ENCODE results near the gene SLC4A9.

SLC4A9 gene

GRCh38 chr5:140371356-140372151 is 11.6 kb downstream of the SLC4A9 start:
- no peak for DNase-seq (ENCODE audit: low read depth in 1 of 2, low spot score in 1 of 2)
- in situ Hi-C loops (cut with HindIII; ENCODE audit: low pct_unique_long_range_greater_than_20kb, low sequenced_read_pairs), result no loop called here
- TF ChIP-seq JUND (IDR thresholded peaks at IDR 0.05; ENCODE audit: low read depth), result no peak

- TF ChIP-seq JUND (IDR thresholded peaks at IDR 0.05; ENCODE audit: low read depth), result no peak
- in situ Hi-C loops (cut with HindIII; ENCODE audit: low pct_unique_long_range_greater_than_20kb, low sequenced_read_pairs), result no loop called here
- DNase-seq (ENCODE audit: low read depth in 1 of 2, low spot score in 1 of 2), result peak; percentile 53 to 88
These were observed 13.0 kb downstream of the SLC4A9 start for GRCh38 chr5:140372971-140373487.

DNA sequence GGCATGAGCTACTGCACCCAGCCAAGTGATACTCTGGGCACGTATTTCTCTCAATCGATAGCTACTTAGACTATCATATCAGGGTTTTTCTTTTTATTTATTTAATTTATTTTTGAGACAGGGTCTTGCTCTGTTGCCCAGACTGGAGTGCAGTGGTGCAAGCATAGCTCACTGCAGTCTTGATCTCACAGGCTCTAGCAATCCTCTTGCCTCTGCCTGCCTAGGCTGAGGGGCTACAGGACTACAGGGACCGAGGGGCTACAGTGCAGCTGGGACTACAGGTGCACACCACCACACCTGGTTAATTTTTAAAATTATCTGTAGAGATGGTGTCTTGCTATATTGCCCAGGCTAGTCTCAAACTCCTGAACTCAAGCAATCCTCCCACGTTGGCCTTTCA is 21.4 kb downstream of the SLC4A9 start:
- TF ChIP-seq JUND (IDR thresholded peaks at IDR 0.05; ENCODE audit: low read depth), result no peak
- in situ Hi-C loops (cut with HindIII; ENCODE audit: low pct_unique_long_range_greater_than_20kb, low sequenced_read_pairs), result no loop called here
- no peak for DNase-seq (ENCODE audit: low read depth in 1 of 2, low spot score in 1 of 2)

DNA sequence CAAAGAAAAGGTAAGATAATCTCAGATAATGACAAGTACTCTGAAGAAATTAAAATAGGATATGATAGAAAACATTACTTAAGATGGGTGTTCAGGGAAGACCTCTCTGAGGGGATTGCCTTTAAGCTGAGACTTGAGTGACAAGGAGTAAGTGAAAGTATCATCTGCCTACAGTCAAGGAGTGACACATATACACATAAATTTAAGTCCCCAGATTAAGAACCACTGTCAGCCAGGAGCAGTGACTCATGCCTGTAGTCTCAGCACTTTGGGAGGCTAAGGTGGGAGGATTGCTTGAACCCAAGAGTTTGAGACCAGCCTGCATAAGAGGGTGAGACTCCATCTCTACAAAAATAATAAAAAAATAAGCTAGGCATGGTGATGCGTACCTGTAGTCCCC is 22.0 kb downstream of the SLC4A9 start:
- no peak for DNase-seq (ENCODE audit: low read depth in 1 of 2, low spot score in 1 of 2)
- TF ChIP-seq JUND (IDR thresholded peaks at IDR 0.05; ENCODE audit: low read depth), result no peak
- in situ Hi-C loops (cut with HindIII; ENCODE audit: low pct_unique_long_range_greater_than_20kb, low sequenced_read_pairs), result no loop called here

GRCh38 chr5:140382866-140383265 is 22.9 kb downstream of the SLC4A9 start:
- in situ Hi-C loops (cut with HindIII; ENCODE audit: low pct_unique_long_range_greater_than_20kb, low sequenced_read_pairs), result no loop called here
- DNase-seq (ENCODE audit: low read depth in 1 of 2, low spot score in 1 of 2), result no peak
- no peak for TF ChIP-seq JUND (IDR thresholded peaks at IDR 0.05; ENCODE audit: low read depth)

- in situ Hi-C loops (cut with HindIII; ENCODE audit: low pct_unique_long_range_greater_than_20kb, low sequenced_read_pairs), result no loop called here
- DNase-seq (ENCODE audit: low read depth in 1 of 2, low spot score in 1 of 2), result no peak
- no peak for TF ChIP-seq JUND (IDR thresholded peaks at IDR 0.05; ENCODE audit: low read depth)
These were observed 23.3 kb downstream of the SLC4A9 start for GRCh38 chr5:140383300-140383699.

DNA sequence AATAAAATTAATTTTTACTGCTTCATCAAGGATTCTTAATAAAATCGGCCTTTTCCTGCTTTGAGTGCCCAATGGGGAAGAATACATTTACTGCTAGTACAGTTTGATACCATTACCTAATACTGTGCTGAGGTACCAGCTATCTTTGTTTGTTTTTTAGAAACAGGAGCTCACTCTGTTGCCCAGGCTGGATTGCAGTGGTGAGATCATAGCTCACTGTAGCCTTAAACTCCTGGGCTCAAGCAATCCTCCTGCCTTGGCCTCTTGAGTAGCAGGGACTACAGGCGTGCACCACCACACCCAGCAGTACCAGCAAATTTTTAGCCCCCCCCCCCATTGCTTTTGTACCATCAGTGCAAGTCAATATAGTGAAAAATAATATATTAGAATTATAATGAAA is 28.1 kb downstream of the SLC4A9 start:
- TF ChIP-seq JUND (IDR thresholded peaks at IDR 0.05; ENCODE audit: low read depth), result no peak
- no peak for DNase-seq (ENCODE audit: low read depth in 1 of 2, low spot score in 1 of 2)
- in situ Hi-C loops (cut with HindIII; ENCODE audit: low pct_unique_long_range_greater_than_20kb, low sequenced_read_pairs), result no loop called here

DNA sequence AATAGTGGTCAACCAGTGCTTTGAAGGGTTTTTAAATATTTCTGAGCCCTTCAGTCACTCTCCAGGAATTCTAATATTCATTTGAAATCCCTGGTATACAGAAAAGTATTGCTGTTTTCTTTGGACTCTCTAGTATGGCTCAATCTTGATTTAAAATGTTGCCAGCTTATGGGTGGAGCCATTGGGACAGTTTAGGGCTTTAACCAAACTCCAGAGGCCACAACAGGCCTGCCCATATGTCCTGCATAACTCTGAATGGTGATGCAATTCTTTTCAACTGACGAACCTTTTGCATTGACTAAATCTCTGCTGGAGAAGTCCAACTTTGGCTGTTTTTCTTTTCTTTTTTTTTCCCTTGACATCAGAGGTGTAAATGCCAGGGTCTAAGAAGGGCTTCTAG is 31.3 kb downstream of the SLC4A9 start:
- in situ Hi-C loops (cut with HindIII; ENCODE audit: low pct_unique_long_range_greater_than_20kb, low sequenced_read_pairs), result no loop called here
- no peak for TF ChIP-seq JUND (IDR thresholded peaks at IDR 0.05; ENCODE audit: low read depth)
- peak in 1 of 2 experiments; percentile 52 for DNase-seq (ENCODE audit: low read depth in 1 of 2, low spot score in 1 of 2)

DNA sequence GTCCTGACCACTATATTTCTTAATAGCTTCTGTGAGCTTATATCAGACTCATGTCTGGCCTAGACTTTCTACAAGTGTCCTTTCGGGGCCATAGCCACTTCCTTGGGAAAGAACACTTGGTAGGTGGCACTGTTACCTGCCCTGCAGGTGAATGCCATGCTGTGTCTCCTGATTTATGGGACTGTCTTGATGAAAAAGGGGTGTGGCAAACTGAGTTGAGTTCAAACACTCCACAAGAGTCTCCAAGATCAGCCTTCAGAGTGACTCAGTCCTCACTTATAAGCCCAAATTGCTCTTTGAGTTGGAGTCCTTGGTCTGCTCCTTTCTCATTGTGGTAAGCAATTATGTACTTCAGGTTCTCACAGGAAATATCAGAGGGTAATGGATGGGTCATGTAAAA is 31.7 kb downstream of the SLC4A9 start:
- in situ Hi-C loops (cut with HindIII; ENCODE audit: low pct_unique_long_range_greater_than_20kb, low sequenced_read_pairs), result no loop called here
- DNase-seq (ENCODE audit: low read depth in 1 of 2, low spot score in 1 of 2), result peak in 1 of 2 experiments; percentile 70
- no peak for TF ChIP-seq JUND (IDR thresholded peaks at IDR 0.05; ENCODE audit: low read depth)

- DNase-seq (ENCODE audit: low read depth in 1 of 2, low spot score in 1 of 2), result no peak
- TF ChIP-seq JUND (IDR thresholded peaks at IDR 0.05; ENCODE audit: low read depth), result no peak
- in situ Hi-C loops (cut with HindIII; ENCODE audit: low pct_unique_long_range_greater_than_20kb, low sequenced_read_pairs), result no loop called here
These were observed 33.7 kb downstream of the SLC4A9 start for GRCh38 chr5:140393738-140394137.

DNA sequence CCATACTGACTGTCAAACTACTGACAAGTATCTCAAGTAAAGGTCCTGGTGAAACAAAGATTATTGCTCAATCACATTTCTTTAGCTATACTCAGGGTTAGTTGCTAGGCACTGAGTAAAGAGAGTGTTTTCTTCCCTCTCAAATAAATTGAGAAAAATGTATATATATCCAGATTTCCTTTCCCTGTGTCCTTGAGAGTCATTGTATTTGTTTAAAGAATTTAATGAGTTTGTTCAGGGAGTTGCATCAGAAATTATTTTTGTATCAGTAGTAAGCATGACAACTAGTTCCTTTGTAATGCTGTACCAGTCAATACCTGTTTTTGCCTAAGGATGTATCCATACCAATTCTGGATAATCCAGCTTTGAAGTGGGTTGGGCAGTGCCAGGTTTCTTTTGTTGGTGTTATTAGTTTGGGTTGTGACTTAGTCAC is 38.4 kb downstream of the SLC4A9 start:
- in situ Hi-C loops (cut with HindIII; ENCODE audit: low pct_unique_long_range_greater_than_20kb, low sequenced_read_pairs), result no loop called here
- DNase-seq (ENCODE audit: low read depth in 1 of 2, low spot score in 1 of 2), result peak; percentile 10 to 65

DNA sequence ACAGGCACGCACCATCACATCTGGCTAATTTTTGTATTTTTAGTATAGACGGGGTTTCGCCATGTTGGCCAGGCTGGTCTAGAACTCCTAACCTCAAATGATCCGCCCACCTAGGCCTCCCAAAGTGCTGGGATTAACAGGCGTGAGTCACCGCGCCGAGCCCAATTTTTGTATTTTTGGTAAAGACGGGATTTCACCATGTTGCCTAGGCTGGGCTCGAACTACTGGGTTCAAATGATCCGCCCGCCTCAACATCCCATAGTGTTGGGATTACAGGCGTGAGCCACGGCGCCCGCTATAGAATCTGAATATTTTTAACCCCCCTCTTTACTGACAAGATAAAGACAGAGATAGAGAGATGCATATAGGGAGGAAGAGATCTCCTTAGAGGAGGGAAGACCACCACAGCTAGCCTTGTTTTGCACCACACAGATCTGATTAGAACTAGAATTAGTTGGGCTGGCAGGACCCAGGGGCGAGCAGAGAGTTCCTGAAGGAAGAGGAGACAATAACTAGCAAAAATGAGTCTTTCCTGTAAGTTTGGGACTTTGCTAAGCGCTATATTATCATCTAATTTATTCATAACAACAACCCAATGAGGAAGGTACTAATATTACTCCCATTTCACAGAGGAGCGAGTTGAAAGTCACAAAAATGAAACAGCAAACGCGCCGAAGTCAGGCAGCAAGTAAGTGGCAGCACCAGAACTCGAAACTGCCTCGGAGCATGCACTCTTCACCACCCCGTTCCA is 40.2 kb downstream of the SLC4A9 start:
- in situ Hi-C loops (cut with HindIII; ENCODE audit: low pct_unique_long_range_greater_than_20kb, low sequenced_read_pairs), result no loop called here
- no peak for TF ChIP-seq JUND (IDR thresholded peaks at IDR 0.05; ENCODE audit: low read depth)
- no peak for DNase-seq (ENCODE audit: low read depth in 1 of 2, low spot score in 1 of 2)

More for the DNA sequence above, 38.4 kb downstream of the SLC4A9 start:
- TF ChIP-seq JUND (IDR thresholded peaks at IDR 0.05; ENCODE audit: low read depth), result no peak

Measured in T47D (cell line).